Progenitor cell of endocrine pancreas (in vitro differentiated cells): Measurements from ENCODE around the gene VILL. TPM values are rescaled to one million over a fixed set of nuclear protein-coding genes. Genes with fewer than 3 reads are reported as not detected.

Experiments used
- DNase-seq: peaks from one replicate; pipeline ENCODE4 v3.0.0; 2021; ENCODE audit warnings: low spot score; ENCODE audit not compliant: unreplicated experiment
- H3K27ac Mint-ChIP-seq: 2 replicates; pipeline ENCODE4 v1.8.0; 2021; ENCODE audit warnings: mild to moderate bottlenecking, moderate library complexity, mixed read lengths
- H3K27me3 Mint-ChIP-seq: 2 replicates; pipeline ENCODE4 v1.8.0; 2021; ENCODE audit warnings: mixed read lengths
- H3K36me3 Mint-ChIP-seq: 2 replicates; pipeline ENCODE4 v1.8.0; 2022; ENCODE audit warnings: mixed read lengths; ENCODE audit not compliant: insufficient read depth
- H3K4me1 Mint-ChIP-seq: 2 replicates; pipeline ENCODE4 v1.8.0; 2021; ENCODE audit warnings: low read depth, mixed read lengths
- H3K4me3 Mint-ChIP-seq: 2 replicates; pipeline ENCODE4 v1.8.0; 2021; ENCODE audit warnings: low read depth, mild to moderate bottlenecking, moderate library complexity, mixed read lengths
- H3K9me3 Mint-ChIP-seq: 2 replicates; pipeline ENCODE4 v1.8.0; 2021; ENCODE audit warnings: low read depth, mixed read lengths
- CTCF ChIP-seq: fragments of 200-600 bp; sonication (generic); IDR thresholded peaks from one replicate; pipeline ENCODE4 v1.5.0; 2021; ENCODE audit warnings: antibody characterized with exemption, mild to moderate bottlenecking; ENCODE audit not compliant: unreplicated experiment
- total RNA-seq: library from RNA; stranded (reverse); gene quantifications from 2 replicates; pipeline ENCODE4 v1.2.1, GENCODE V29; 2021

Gene VILL
- total RNA-seq, 1 donor from 2014 or later, result 6.8 TPM

DNA sequence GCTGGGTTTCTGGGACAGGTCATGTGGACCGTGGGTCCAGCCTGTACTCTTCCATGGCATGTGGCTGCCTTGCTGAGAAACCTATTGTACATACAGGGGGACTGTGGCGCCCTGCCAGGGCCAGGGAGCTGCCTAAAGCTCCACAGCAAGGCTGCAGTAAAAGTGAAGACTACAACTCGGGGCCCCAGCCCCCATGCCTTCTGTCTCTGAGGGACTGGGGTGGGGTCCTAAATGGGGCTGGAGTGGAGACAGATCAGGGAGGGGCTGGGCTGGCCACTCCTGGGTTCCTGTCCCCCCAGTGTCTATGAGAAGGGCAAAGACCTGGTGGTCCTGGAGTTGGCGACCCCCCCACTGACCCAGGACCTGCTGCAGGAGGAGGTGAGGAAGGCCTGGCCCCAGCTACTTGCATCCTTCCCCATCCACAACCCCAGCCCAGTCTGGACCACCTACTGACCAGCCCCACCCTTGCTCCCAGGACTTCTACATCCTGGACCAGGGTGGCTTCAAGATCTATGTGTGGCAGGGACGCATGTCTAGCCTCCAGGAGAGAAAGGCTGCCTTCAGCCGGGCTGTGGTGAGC is 7.3 kb downstream of the VILL start:
- Mint-ChIP-seq H3K27me3 (peaks cover 3% of the 10 kb centered on the region), H3K27ac (no peak overlapping the region)
- DNase-seq, result no peak

GRCh38 chr3:37999836-38000235 is 9.2 kb downstream of the VILL start:
- H3K36me3 Mint-ChIP-seq, result peaks cover 2% of the 10 kb centered on the region
- H3K27ac Mint-ChIP-seq, result no peak overlapping the region
- peak overlapping the region; percentile 42 for H3K4me3 Mint-ChIP-seq
- H3K9me3 Mint-ChIP-seq, result no peaks in the 10 kb centered on the region
- no peak for TF ChIP-seq CTCF
- DNase-seq, result no peak
- H3K27me3 Mint-ChIP-seq, result peaks cover 3% of the 10 kb centered on the region
- H3K4me1 Mint-ChIP-seq, result peaks cover 19% of the 10 kb centered on the region

More for the DNA sequence above, 7.3 kb downstream of the VILL start:
- peaks cover 23% of the 10 kb centered on the region for H3K4me1 Mint-ChIP-seq
- no peak for TF ChIP-seq CTCF
- H3K4me3 Mint-ChIP-seq, result no peak overlapping the region
- no peaks in the 10 kb centered on the region for H3K9me3 Mint-ChIP-seq
- peaks cover 2% of the 10 kb centered on the region for H3K36me3 Mint-ChIP-seq

DNA sequence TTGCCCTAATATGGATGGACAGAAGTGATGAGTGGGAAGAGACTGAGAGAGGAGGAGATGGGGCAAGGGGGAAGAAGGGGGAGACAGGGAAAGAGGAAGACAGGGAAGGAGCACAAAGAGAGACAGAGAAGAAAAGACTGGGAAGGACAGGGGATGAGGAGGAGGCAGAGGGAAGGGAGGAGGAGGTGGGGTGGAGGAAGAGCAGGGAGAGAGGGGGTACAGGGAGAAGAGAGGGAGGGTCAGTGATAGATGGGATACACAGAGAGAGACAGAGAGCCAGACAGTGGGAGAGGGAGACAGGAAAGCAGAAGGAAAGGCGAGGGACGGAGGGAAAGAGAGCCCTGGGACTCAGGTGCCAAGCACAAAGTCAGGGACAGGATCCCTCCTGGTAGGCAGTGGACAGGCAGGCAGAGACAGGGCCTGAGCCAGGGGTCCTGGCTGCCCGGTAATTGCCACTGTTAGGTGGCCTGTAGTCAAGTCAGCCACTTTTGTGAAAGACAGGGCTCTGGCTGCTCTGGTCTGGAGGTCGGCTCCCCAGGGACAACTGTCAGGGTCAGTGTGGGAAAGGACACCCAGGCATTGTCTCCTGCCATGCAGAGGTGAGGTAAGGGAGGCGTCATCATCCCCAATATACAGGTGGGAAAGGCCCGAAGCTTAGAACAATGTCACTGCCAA is 9.8 kb downstream of the VILL start:
- peaks cover 25% of the 10 kb centered on the region for H3K4me1 Mint-ChIP-seq
- H3K9me3 Mint-ChIP-seq, result no peaks in the 10 kb centered on the region
- DNase-seq, result no peak
- H3K27me3 Mint-ChIP-seq, result peaks cover 3% of the 10 kb centered on the region
- peaks cover 2% of the 10 kb centered on the region for H3K36me3 Mint-ChIP-seq
- no peak for TF ChIP-seq CTCF
- H3K4me3 Mint-ChIP-seq, result no peak overlapping the region
- H3K27ac Mint-ChIP-seq, result no peak overlapping the region

- Mint-ChIP-seq H3K9me3 (no peaks in the 10 kb centered on the region), H3K36me3 (peaks cover 2% of the 10 kb centered on the region), H3K4me1 (peaks cover 27% of the 10 kb centered on the region), H3K4me3 (no peak overlapping the region), H3K27me3 (peaks cover 3% of the 10 kb centered on the region), H3K27ac (no peak overlapping the region)
- no peak for TF ChIP-seq CTCF
- no peak for DNase-seq
These were observed 10.4 kb downstream of the VILL start for GRCh38 chr3:38000965-38001455.

DNA sequence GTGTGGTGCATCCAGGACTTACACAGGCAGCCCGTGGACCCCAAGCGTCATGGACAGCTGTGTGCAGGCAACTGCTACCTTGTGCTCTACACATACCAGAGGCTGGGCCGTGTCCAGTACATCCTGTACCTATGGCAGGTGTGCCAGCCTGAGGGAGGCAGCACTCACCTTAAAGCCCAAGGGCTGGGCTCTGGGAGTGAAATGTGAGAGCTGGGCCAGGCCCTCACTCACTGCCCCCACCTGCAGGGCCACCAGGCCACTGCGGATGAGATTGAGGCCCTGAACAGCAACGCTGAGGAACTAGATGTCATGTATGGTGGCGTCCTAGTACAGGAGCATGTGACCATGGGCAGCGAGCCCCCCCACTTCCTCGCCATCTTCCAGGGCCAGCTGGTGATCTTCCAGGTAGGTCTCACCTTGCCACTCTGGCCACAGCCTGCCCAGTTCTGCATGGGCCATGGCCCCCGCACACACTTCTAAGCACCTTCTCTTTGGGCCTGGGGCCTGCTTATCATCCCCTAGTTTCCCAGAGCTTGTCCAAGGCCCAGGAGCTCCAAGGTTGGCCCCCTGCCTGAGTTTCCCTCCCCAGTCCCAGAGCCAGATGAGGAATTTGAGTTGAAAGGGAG is 11.0 kb downstream of the VILL start:
- Mint-ChIP-seq H3K4me1 (peaks cover 27% of the 10 kb centered on the region), H3K27me3 (peaks cover 3% of the 10 kb centered on the region), H3K4me3 (no peak overlapping the region), H3K9me3 (no peaks in the 10 kb centered on the region), H3K36me3 (peaks cover 2% of the 10 kb centered on the region), H3K27ac (no peak overlapping the region)
- DNase-seq, result no peak
- peak; percentile 45 for TF ChIP-seq CTCF
